Natural killer cell (primary cell): ENCODE measurements around the gene CSF2RB. TPM values are rescaled to one million over a fixed set of nuclear protein-coding genes. Genes with fewer than 3 reads are reported as not detected.

Experiments used
- ATAC-seq, 3 donors: fragments of 150-1000 bp in 2 of 3; fragments of 200-7000 bp in 1 of 3; cut with Tn5 transposase; 1 replicate in 1 of 3; 2 replicates in 2 of 3; pipeline ENCODE4 v1.10.0; 2021; ENCODE audit warnings: mild to moderate bottlenecking in 2 of 3, moderate library complexity in 2 of 3
- DNase-seq, 2 donors: peaks; one replicate each; pipeline versions ENCODE4 v3.0.0 to v3.0.0-alpha.2; 2013 to 2021; ENCODE audit warnings: mixed read lengths in 1 of 2
- H3K27ac ChIP-seq: one replicate; pipeline ENCODE4 v1.5.1; 2013; ENCODE audit warnings: mild to moderate bottlenecking, low read length
- H3K27me3 ChIP-seq: one replicate; pipeline ENCODE4 v1.6.1; 2013; ENCODE audit warnings: low read length; ENCODE audit not compliant: control insufficient read depth, insufficient read depth
- H3K36me3 ChIP-seq: one replicate; pipeline ENCODE4 v1.6.1; 2013; ENCODE audit warnings: low read length; ENCODE audit not compliant: control insufficient read depth, insufficient read depth
- H3K4me1 ChIP-seq: one replicate; pipeline ENCODE4 v1.6.1; 2013; ENCODE audit warnings: low read length; ENCODE audit not compliant: control insufficient read depth, insufficient read depth
- H3K4me3 ChIP-seq: one replicate; pipeline ENCODE4 v1.5.1; 2013; ENCODE audit warnings: low read length
- H3K9me3 ChIP-seq: one replicate; pipeline ENCODE4 v1.6.1; 2013; ENCODE audit warnings: low read length; ENCODE audit not compliant: control insufficient read depth, insufficient read depth
- H3K27ac Mint-ChIP-seq, 2 donors: one replicate each; pipeline ENCODE4 v1.8.0; 2022; ENCODE audit warnings: mild to moderate bottlenecking in 2 of 2, mixed read lengths in 2 of 2, moderate library complexity in 1 of 2
- H3K27me3 Mint-ChIP-seq, 2 donors: one replicate each; pipeline ENCODE4 v1.8.0; 2022; ENCODE audit warnings: low read depth in 2 of 2, mixed read lengths in 2 of 2
- H3K36me3 Mint-ChIP-seq: one replicate; pipeline ENCODE4 v1.8.0; 2022; ENCODE audit warnings: mixed read lengths
- H3K4me1 Mint-ChIP-seq, 2 donors: one replicate each; pipeline ENCODE4 v1.8.0; 2022; ENCODE audit warnings: mixed read lengths in 2 of 2
- H3K4me3 Mint-ChIP-seq: one replicate; pipeline ENCODE4 v1.8.0; 2022; ENCODE audit warnings: mild to moderate bottlenecking, moderate library complexity, mixed read lengths
- H3K9me3 Mint-ChIP-seq, 2 donors: one replicate each; pipeline ENCODE4 v1.8.0; 2022; ENCODE audit warnings: mixed read lengths in 2 of 2
- CTCF ChIP-seq: fragments of 200-600 bp; IDR thresholded peaks from one replicate; pipeline ENCODE4 v1.8.0; 2022; ENCODE audit warnings: antibody characterized with exemption
- WGBS: methylation state at CpG from one replicate; pipeline ENCODE4 v1.1.7; 2013; ENCODE audit warnings: missing lambda C conversion rate; ENCODE audit not compliant: insufficient coverage; 5-methylcytosine and 5-hydroxymethylcytosine counted together
- intact Hi-C: fragments of 100-400 bp; cut with micrococcal nuclease; formaldehyde crosslinking; loops from one replicate; pipeline ENCODE4 v1.14.2; 2022
- total RNA-seq, 4 donors: library from RNA; stranded (reverse); fragments of 120-200 nt in 1 of 4; gene quantifications; one replicate each; pipeline versions ENCODE4 v1.2.3 to v1.2.4, GENCODE V29; 2013 to 2022

CSF2RB gene
- total RNA-seq, 3 donors from 2014 or later (not counting 1 experiment from before 2014, with no cell fraction given) = 3.8 to 274 (median 8.2) TPM

DNA sequence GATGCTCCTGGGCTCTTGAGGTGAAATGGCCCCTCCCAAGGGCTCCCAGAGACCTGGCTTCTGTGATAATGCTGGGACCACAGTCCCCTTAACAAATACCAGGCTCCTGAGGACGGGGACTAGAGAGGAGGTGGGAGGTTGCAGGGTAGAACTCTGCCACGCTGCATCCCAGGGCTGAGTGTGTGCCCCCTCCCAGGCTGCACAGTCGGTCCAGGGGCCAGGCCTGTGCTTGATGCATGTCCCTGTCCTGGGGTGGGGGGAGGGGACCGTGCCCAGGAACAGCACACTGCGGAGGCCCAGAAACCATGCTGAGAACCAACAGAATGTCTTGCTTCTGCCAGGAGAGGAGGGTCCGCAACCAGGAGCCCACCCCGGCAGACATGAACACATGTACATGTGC lies 9.3 kb downstream of the CSF2RB start:
- no peak overlapping the region for H3K4me3 Mint-ChIP-seq
- H3K27me3 Mint-ChIP-seq = peaks cover 13 to 15% of the 10 kb centered on the region in 2 donors
- Histone ChIP-seq H3K4me3 (no peak overlapping the region), H3K27ac (no peak overlapping the region), H3K4me1 (peaks cover 7% of the 10 kb centered on the region), H3K27me3 (no peaks in the 10 kb centered on the region), H3K36me3 (no peaks in the 10 kb centered on the region), H3K9me3 (no peaks in the 10 kb centered on the region)
- no peak for TF ChIP-seq CTCF
- H3K36me3 Mint-ChIP-seq = no peaks in the 10 kb centered on the region
- WGBS = 88% methylated on average over 7 of the region's 7 CpGs
- no peaks in the 10 kb centered on the region for H3K4me1 Mint-ChIP-seq
- no peak for ATAC-seq
- H3K9me3 Mint-ChIP-seq = no peaks in the 10 kb centered on the region
- intact Hi-C loops = no loop called here
- H3K27ac Mint-ChIP-seq = no peak overlapping the region
- DNase-seq = no peak

DNA sequence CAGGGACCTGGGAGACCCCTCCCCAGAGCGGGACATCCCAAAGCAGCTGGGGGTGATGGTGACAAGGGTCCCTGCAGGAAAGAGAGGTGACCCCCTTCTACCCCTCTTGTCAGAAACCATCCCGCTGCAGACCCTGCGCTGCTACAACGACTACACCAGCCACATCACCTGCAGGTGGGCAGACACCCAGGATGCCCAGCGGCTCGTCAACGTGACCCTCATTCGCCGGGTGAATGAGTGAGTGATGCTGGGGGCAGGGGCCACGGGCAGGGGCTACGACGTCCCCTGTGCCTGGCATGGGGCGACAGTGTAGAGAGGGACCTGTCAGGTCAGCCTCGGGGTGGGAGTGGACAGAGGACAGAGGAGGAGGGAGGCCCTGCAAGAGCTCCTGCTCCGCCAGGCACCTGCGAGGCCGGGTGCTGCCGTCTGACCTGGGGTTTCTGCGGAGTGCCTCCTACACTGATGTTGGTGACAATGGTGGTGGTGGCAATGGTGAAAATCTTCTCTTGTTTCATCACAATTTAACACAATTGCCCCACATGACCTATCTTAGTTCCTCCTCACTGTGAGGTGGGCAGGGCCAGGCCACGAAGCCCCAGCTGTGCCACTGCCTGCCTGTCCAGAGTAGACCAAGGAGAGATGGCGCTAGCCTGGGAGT lies 9.8 kb downstream of the CSF2RB start:
- H3K9me3 Mint-ChIP-seq = no peaks in the 10 kb centered on the region
- peaks cover 13% of the 10 kb centered on the region in 2 donors for H3K27me3 Mint-ChIP-seq
- peak in 1 of 3 donors; percentile 52 for ATAC-seq
- no peak for TF ChIP-seq CTCF
- H3K27ac Mint-ChIP-seq = no peak overlapping the region
- 87% methylated on average over 20 of the region's 21 CpGs for WGBS
- peaks cover 7% of the 10 kb centered on the region for H3K4me1 ChIP-seq
- no peaks in the 10 kb centered on the region for H3K27me3 ChIP-seq
- no peak for DNase-seq
- no peaks in the 10 kb centered on the region for H3K4me1 Mint-ChIP-seq
- intact Hi-C loops = no loop called here
- no peak overlapping the region for H3K27ac ChIP-seq
- H3K4me3 Mint-ChIP-seq = no peak overlapping the region
- H3K9me3 ChIP-seq = no peaks in the 10 kb centered on the region
- no peaks in the 10 kb centered on the region for H3K36me3 Mint-ChIP-seq
- no peaks in the 10 kb centered on the region for H3K36me3 ChIP-seq
- no peak overlapping the region for H3K4me3 ChIP-seq

GRCh38 chr22:36924151-36924698 lies 10.8 kb downstream of the CSF2RB start:
- Histone ChIP-seq H3K36me3 (no peaks in the 10 kb centered on the region), H3K4me3 (no peak overlapping the region), H3K27ac (no peak overlapping the region), H3K27me3 (no peaks in the 10 kb centered on the region), H3K9me3 (no peaks in the 10 kb centered on the region), H3K4me1 (peaks cover 7% of the 10 kb centered on the region)
- Mint-ChIP-seq H3K27ac (no peak overlapping the region), H3K9me3 (no peaks in the 10 kb centered on the region), H3K27me3 (peaks cover 11 to 14% of the 10 kb centered on the region in 2 donors), H3K4me1 (no peaks in the 10 kb centered on the region), H3K36me3 (no peaks in the 10 kb centered on the region), H3K4me3 (no peak overlapping the region)
- ATAC-seq (no peak), DNase-seq (no peak)
- intact Hi-C loops = no loop called here
- 84% methylated on average over 8 of the region's 8 CpGs for WGBS
- no peak for TF ChIP-seq CTCF
